HuH-7.5 (cell line): ENCODE results near the gene CH25H.

Experiments
- DNase-seq: peaks from one replicate; pipeline ENCODE4 v3.0.0; 2011; ENCODE audit warnings: low spot score

Gene CH25H

DNA sequence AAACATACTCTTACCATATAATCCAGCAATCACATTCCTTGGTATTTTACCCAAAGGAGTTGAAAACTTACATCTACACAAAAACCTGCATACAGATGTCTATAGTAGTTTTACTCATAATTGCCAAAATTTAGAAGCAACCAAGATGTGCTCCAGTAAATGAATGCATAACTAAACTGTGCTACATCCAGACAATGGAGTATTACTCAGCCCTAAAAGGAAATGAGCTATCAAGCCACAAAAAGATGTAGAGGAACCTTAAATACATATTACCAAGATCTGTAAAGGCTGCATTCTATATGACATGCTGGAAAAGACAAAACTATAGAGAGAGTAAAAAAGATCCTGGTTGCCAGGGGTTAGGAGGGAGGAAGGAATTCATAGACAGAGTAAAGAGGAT is 21.8 kb upstream of the CH25H start:
- no peak for DNase-seq

DNA sequence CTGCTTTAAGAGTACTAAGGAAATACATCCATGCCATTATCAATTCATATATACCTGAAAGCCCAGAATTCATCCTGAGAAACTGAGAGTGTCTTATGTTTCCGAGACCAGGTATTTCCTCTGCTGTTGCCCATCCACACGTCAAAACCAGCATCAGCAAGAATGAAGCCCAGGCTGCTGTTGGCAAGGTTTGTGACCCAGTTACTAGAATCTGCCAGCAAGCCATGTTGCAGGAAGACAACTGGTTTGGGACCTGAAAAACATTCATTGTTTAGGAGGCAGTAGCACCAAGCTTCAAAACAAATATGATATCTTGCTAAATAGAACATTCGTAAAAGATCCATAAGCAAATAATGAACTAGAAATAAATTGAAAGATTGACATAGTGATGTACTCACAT is 21.0 kb upstream of the CH25H start:
- DNase-seq, result no peak

DNA sequence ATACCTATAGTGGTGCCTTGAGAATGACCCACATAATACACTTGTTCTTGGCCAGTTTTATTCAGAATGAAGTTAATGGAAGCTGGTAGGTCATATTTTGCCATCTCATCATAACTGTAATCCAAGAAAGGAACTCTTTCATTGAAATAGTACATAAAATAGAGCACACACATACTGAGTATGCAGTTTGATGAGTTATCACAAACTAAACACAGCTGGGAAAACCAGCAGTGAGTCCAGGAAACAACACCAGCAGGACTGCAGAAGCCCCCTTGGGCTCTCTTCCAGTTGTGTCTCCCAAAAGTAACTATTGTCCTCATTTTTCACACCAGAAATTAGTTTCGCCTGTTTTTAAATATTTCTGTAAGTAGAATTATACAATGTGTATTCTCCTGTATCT is 19.8 kb upstream of the CH25H start:
- no peak for DNase-seq

DNA sequence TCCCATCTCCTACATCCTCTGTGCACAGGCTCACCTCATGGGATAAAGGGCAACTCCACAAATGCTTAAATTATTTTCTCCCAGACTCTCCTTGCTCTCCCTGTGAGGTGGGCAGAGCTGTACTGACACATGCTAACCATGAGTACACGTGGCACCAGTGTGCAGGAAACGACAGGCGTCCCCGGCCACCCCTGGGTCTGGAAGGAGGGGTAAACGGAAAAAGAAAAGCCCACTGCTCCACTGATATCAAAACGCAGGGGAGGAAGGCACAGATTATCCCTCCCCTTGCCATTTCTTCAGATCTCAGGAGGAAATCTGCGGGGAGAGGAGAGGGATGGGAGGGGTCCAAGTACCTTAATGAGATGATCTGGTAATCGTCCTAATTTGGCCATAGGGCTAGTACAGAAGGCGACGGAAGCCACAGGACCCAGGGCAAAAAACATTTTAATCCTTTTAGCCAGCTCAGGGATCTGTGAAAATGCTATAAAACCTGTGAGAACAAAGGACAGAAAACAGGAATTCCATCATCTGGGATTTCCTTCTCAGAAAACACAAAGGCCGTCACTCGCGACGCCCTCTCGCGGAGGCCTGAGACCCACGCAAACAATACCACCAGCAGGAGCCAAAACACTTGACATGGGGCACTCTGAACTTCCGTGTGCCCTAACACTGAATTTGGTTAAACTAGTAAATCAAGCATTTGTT is 17.8 kb upstream of the CH25H start:
- no peak for DNase-seq

DNA sequence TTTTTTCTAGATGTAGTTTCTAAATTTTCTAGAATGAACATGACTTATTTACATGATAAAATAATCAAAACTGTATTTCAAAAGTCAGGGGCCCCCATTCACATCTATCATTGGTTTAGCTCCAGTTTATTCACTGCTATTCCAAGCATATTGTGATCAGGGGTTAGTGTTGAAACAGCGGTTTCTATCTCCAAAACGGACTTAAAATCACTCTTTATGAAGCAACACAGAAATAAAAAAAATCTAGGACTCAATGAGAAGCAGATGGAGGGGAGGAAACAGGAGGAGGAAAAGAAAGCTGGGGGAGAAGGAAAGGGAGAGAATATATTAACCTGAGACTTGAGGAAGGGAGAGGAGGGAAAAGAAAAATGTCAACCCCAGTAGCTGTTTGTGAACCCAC is 14.8 kb upstream of the CH25H start:
- DNase-seq, result no peak

DNA sequence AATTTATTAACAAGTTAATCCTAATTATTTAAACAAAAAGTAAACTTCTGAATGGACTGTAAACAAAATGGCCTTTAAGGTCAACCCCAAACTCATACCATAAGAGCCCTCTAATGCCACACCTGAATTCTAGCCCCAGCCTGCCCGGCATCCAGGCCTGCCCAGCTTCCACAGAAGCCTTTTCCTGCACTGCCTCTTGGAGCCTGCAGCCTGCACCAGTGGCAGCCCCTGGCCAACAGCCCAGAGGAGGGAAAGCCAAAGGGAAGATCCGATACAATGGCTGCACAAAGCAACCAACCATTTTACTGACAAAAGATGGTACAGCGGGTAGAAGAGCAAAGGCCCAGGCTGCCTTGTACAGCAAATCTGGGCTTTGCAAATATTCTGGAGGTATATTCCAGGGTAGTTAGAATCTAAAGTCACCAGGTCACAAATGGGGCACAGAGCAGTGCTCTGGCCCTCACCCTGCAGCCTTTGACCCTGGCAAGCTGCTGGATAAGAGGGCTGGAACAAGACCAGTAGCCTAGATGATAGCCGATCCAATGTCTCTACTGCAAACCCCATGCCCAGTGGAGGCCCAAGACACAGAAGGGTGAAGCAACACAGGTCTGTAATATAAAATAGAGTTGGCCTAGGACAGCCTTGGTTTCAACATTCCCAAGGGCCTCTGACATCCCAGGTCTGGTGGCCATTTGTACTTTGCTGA is 12.5 kb upstream of the CH25H start:
- no peak for DNase-seq

DNA sequence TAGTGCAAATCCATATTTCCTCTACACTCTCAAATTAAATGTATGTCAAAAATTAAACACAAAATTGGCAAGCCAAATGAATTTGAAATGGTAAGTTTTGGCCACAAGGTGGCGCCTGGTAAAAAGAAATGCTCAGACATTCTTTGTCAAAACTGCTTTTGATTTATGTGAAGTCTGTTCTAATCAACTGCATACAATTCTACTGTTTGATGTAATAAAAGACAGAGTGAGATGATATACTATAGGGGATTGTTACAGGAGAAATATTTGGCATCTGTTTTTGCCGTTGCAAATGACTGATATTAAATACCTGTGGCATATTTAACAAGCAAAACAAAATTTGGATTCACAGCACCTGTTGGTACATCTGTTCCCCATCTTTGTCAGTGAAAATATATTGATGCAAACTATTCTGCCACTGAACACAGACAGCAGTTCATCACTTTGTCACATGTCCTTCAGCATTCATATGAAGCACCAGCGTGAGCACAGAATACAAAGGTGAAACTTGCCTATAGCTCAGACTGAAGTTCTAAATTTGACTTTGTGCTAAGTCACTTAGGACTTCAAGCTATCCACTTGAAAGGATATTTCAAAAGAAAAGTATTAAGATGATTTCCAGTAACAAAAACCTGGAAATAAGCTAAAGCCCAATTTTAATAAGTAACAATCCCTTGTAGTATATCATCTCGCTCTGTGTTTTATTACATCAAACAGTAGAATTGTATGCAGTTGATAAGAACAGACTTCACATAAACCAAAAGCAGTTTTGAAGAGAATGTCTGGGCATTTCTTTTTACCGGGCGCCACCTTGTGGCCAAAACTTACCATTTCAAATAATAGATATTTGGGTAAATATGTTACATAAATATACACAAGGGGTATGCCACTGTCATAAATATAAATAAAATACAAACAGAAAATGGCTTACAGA is 10.2 kb upstream of the CH25H start:
- DNase-seq, result no peak

DNA sequence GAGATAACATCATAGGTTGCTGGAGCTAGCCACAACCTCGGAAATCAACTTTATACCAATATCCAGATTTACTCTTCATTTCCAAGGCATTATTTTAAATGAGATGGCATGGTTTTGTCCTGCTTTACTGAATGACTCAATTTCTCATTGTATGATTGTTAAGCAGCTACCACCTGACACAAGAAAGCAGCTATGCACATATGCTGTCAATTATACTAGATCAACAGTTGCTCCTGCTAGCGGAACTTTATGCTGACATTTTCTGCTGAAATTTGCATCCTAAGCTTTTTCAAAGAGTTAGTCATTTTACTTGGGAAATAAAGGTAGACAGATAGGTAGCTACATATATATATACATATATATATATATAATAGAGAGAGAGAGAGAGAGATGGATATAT is 8.9 kb upstream of the CH25H start:
- DNase-seq, result no peak

DNA sequence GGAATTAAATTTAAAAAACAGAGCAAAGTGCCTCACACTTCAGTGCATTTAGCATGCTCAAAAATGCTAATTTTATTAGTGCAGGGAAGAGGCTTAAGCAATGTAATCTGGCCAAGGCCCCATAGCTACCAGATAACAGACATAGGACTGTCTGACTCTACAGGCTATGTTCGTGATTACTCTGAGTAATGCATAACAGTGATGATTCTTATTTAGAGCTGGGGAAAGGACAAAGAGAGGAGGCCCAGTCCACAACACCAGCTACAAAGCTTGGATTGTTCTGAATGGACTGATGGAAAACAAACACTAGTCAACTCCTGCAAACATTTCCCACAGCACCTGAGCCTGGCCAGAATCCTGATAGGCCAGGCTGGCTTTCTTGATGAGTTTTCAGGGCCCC is 8.4 kb upstream of the CH25H start:
- DNase-seq, result no peak

GRCh38 chr10:89214566-89215165 is 7.5 kb upstream of the CH25H start:
- DNase-seq, result no peak

DNA sequence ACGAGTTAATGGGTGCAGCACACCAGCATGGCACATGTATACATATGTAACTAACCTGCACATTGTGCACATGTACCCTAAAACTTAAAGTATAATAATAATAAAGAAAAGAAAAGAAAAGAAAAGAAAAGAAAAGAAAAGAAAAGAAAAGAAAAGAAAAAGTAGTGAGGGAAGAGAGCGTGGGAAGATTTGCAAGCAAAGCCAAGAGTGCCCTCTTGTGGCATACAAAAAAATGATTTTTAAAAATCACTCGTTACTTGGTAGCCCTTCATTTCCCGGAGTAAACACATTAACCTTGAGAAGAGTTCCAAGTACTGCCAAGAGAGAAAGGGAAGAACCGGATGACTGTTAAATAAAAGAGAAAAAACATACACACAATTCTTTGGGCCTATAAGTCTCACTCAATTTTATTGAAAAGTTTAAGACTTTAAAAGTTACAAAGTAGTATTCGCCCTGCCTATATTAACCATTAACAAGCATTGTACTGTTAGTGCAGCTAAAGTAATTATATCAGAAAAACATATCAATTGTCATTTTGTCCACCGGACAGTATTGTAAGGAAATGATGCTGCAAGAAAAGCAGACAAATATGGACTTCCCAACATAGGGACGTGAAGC is 6.2 kb upstream of the CH25H start:
- DNase-seq, result no peak

- no peak for DNase-seq
Measured at GRCh38 chr10:89210794-89211425, 3.8 kb upstream of the CH25H start.

- DNase-seq, result no peak
Measured at GRCh38 chr10:89209718-89210117, 2.6 kb upstream of the CH25H start.

- no peak for DNase-seq
Measured at GRCh38 chr10:89207801-89208551, 859 bp upstream of the CH25H start.

- DNase-seq, result no peak
Measured at GRCh38 chr10:89206402-89207180, 526 bp downstream of the CH25H start.

DNA sequence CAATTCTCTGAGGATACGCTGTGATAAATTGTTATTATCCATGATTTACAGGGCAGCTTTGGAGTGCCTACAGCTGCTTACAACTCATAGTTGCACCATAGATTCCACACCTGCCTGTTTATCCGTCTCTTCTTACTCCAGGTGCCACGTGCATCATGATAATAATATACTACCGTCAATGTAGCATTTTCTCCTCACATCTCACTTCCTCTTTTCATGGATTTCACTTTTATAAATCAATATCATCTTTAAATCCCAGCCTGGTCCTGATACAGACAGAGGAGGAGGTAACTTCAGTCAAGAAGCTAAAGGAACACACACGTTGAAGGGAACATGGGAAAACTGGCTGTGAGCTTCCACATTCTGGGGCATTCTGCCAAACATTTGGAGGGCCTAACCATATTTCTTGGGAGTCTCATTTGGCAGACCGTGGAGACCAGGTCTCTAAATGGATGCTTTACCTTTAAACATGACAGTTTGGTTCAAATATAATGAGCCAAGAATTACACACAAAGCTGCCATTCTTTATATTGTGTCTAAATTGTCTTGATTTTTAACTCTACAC is 2.4 kb downstream of the CH25H start:
- no peak for DNase-seq

DNA sequence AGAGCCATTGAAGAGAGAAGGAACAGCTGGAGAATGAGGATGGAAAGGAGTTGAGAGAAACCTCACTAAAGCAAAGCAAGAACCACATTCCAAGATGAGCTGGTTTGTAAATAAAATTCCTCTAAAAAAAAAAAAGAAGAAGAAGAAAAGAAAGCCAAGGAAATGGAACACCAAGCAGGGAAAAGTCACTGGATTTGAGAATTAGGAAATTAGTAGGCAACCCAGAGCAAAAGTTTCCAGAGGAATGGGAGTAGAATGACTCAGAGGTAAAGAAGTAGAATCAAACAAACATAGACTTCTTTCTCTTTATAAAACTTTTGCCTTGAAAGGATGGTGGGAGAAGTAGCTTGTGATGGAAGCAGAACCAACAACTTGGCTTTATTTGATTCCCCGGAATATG is 3.9 kb downstream of the CH25H start:
- DNase-seq, result no peak

DNA sequence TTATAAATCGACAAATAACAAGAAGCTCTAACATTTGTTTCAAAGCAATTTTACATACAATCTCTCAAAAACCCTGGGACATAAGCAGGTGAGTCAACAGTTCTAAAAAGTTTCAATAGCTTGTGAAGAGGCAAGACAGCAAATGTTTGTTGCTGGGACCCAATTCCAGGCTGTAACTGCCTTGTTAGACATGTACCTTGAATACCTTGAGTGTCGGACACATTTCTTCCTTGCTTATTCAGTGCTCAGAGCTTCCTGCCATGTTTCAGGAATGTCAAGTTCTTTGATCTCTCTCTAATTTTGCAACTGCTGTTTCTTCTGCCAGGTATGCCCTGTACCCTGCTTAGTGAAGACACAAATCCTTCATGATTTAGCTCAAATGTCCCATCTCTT is 5.1 kb downstream of the CH25H start:
- DNase-seq, result no peak

DNA sequence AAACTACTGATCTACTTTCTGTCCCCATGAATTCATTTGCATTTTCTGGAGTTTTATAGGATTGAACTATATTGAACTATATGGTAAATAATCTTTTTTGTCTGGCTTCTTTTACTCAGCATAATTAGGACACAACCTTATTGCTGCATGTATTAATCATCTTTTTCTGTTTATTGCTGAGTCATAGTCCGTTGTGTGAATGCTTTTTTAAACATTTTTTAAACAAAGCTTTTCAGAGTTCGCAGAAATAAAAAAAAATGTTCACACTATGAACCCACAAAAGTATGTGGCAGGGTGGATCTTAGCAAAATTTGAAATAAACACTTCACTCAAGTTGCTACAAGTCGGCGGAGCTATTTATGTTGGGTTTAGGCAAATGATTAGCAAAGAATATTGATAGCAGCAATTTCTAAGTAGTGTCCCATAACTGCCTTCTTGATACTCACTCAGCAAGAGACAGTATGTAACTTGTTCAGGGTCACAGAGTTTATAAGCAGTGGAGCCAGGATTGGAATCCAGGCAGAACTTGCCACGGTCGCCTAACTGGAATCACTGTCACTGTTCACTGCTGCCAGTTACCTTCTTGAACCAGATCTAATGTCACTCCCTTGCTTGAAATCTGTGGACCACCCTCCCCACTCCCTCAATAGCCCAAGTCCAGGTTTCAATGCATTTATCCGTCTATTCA is 5.6 kb downstream of the CH25H start:
- DNase-seq, result no peak
